ENCODE results near the gene ERV3-1. TPM values are rescaled to one million over a fixed set of nuclear protein-coding genes. Genes with fewer than 3 reads are reported as not detected.

ERV3-1 gene
- total RNA-seq, 1 donor from 2014 or later, result 6.8 TPM

DNA sequence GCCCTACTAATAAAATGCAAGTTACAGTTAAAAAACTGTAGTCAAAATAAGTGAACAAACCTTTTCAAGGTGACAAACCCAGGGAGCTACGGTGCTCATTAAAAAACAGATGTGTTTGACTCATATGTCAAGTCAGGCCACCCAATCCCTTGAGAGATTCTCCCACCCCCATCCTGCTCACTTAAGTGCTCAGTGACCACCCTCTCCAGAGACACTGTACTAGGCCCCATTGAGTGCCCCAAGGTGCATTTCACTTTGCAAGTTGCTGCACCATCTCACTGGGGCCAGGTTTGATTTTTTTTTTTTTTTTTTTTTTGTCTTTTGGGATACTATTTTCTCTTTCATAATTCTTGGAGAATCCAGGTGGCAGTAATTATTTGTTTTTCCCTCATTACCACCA, 1.9 kb downstream of the ERV3-1 start:
- H3K9me3 ChIP-seq (replicated peaks), result peaks cover 4% of the 10 kb centered on the region
- H3K27me3 ChIP-seq (ENCODE audit: low read depth), result no peaks in the 10 kb centered on the region
- TF ChIP-seq, protein P1, sequence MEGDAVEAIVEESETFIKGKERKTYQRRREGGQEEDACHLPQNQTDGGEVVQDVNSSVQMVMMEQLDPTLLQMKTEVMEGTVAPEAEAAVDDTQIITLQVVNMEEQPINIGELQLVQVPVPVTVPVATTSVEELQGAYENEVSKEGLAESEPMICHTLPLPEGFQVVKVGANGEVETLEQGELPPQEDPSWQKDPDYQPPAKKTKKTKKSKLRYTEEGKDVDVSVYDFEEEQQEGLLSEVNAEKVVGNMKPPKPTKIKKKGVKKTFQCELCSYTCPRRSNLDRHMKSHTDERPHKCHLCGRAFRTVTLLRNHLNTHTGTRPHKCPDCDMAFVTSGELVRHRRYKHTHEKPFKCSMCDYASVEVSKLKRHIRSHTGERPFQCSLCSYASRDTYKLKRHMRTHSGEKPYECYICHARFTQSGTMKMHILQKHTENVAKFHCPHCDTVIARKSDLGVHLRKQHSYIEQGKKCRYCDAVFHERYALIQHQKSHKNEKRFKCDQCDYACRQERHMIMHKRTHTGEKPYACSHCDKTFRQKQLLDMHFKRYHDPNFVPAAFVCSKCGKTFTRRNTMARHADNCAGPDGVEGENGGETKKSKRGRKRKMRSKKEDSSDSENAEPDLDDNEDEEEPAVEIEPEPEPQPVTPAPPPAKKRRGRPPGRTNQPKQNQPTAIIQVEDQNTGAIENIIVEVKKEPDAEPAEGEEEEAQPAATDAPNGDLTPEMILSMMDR (IDR thresholded peaks at IDR 0.05; ENCODE audit: borderline replicate concordance), result no peak
- intact Hi-C loops (cut with micrococcal nuclease), result no loop called here
- H3K4me3 ChIP-seq, result peak overlapping the region; percentile 92
- H3K36me3 ChIP-seq, result no peaks in the 10 kb centered on the region
- no peak overlapping the region for H3K27ac ChIP-seq (replicated peaks)
- H3K4me1 ChIP-seq, result peaks cover 66% of the 10 kb centered on the region
- no peak for DNase-seq

DNA sequence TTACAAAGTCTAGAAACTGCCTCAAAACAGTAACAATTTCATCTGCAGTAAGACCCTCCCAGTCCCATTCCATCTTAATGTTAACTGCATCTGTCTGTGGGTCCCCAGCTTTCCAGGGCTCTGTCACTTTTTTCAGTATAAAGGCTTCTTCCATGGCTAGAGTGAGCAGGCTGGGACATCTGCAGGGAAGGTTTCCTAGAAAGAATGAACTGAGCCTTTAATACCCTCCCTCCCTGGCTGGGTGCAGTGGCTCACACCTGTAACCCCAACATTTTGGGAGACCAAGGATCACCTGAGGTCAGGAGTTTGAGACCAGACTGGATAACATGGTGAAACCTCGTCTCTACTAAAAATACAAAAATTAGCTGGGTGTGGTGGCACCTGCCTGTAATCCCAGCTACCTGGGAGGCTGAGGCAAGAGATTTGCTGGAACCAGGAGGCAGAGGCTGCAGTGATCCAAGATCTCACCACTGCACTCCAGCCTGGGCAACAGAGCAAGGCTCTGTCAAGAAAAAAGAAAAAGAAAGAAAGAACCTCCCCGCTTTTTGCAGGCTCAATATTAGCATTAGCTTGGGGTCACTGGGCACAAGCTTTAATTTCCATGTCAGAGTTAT, 3.4 kb downstream of the ERV3-1 start:
- peaks cover 18% of the 10 kb centered on the region for H3K9me3 ChIP-seq (replicated peaks)
- H3K27me3 ChIP-seq (ENCODE audit: low read depth), result no peaks in the 10 kb centered on the region
- peaks cover 79% of the 10 kb centered on the region for H3K4me1 ChIP-seq
- no peak for DNase-seq
- intact Hi-C loops (cut with micrococcal nuclease), result no loop called here
- no peak overlapping the region for H3K4me3 ChIP-seq
- H3K36me3 ChIP-seq, result peaks cover 8% of the 10 kb centered on the region
- peak overlapping the region; percentile 10 for H3K27ac ChIP-seq (replicated peaks)
- TF ChIP-seq, protein P1 (IDR thresholded peaks at IDR 0.05; ENCODE audit: borderline replicate concordance), result no peak

DNA sequence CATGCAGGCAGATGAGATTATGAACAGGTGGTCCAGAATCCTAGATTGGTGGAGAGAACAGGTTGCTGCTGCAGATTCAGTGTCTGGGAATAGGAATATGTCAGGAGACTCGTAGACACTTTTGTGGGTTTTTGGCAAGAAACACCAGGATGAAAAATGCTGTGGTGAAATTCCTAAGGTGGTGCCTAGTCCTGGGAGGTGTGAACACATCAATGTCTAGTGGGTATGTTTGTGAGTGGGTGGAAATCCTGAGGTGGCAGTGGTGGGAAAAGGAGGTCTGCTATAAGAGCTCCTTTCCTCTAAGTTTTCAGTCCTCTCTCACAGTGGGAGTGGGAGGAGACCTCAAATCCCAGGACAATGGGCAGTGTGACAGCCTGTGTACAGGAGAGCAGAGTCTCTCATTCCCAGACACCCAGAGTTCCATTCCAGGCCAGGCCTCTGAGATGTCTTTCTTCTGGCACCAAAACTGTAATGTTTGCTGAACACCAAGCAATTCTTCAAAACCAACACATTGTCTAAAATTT, 5.1 kb downstream of the ERV3-1 start:
- TF ChIP-seq, protein P1 (IDR thresholded peaks at IDR 0.05; ENCODE audit: borderline replicate concordance), result no peak
- H3K4me1 ChIP-seq, result peaks cover 88% of the 10 kb centered on the region
- no peak for DNase-seq
- H3K9me3 ChIP-seq (replicated peaks), result peaks cover 32% of the 10 kb centered on the region
- no peaks in the 10 kb centered on the region for H3K27me3 ChIP-seq (ENCODE audit: low read depth)
- intact Hi-C loops (cut with micrococcal nuclease), result no loop called here
- no peak overlapping the region for H3K27ac ChIP-seq (replicated peaks)
- peaks cover 8% of the 10 kb centered on the region for H3K36me3 ChIP-seq
- H3K4me3 ChIP-seq, result no peak overlapping the region

DNA sequence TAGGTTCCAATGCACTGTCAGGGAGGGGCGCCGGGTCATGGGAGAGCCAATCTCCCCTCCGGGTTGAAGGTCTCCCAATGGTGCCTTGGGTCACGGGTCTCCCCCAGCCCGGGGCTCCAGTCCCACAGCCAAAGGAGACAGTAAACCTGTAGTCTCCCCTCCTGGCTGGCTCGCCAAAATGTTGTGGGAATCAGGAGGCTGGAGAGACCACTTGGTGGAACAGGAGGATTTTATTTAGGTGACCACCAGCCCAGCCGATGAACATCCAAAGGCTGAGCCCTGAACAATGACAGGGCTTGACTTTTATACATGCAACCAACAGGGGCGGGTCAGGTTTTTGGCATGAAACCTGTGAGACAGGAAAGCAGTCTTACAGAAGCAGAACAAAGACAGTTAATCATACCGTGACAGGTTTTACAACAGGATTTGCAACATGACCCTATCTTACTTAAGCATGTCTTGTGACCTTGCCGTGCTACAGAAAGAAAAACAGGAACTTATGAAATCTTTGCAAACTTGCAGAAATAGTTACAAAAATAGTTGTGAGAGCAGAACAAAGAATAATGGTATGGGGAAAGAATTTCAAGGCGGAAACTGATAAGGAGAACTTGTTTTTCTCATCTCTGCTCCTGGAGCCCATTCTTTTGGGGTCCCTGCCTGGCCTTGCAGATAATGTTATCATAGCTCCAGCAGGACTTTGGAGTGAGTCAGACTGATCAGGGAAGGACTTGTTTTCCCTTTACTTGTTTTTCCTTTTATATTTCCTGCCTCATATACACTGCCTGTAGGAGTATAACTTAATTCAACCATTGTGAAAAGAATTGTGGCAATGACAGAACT, 7.1 kb downstream of the ERV3-1 start:
- Histone ChIP-seq H3K36me3 (peaks cover 8% of the 10 kb centered on the region), H3K9me3 (replicated peaks) (peaks cover 49% of the 10 kb centered on the region), H3K4me1 (peaks cover 68% of the 10 kb centered on the region), H3K4me3 (no peak overlapping the region), H3K27me3 (ENCODE audit: low read depth) (no peaks in the 10 kb centered on the region), H3K27ac (replicated peaks) (peak overlapping the region; percentile 82)
- TF ChIP-seq, protein P1 (IDR thresholded peaks at IDR 0.05; ENCODE audit: borderline replicate concordance), result no peak
- intact Hi-C loops (cut with micrococcal nuclease), result no loop called here
- no peak for DNase-seq

DNA sequence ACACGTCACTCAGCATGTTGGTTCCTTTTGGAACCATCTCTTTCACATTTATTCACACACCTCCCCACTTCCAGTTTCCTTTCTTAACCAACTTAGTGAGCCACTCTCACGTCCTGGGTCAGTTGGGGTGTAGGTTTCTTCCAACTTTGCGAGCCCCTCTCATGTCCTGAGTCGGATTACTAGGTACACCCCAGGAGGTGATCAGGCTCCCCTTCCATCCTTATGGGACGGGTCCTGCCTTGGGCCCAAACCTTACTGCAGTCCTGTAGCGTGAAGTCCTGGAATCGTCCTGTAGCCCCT, 7.7 kb downstream of the ERV3-1 start:
- no peak overlapping the region for H3K4me3 ChIP-seq

More for the DNA sequence above, 7.7 kb downstream of the ERV3-1 start:
- intact Hi-C loops (cut with micrococcal nuclease), result no loop called here
- TF ChIP-seq, protein P1 (IDR thresholded peaks at IDR 0.05; ENCODE audit: borderline replicate concordance), result no peak
- Histone ChIP-seq H3K27me3 (ENCODE audit: low read depth) (no peaks in the 10 kb centered on the region), H3K27ac (replicated peaks) (peak overlapping the region; percentile 82), H3K36me3 (peaks cover 8% of the 10 kb centered on the region), H3K4me1 (peaks cover 62% of the 10 kb centered on the region), H3K9me3 (replicated peaks) (peaks cover 52% of the 10 kb centered on the region)
- DNase-seq, result no peak

Measured in left ventricle myocardium inferior (tissue), 1 donor.